Prostate gland (tissue), 2 donors: ENCODE measurements around the gene SCARB1.

ENCODE experiments used
- CTCF ChIP-seq, 4 experiments: fragments of 200-600 bp in 2 of 4; fragments of 450-650 bp in 2 of 4; sonication (generic) in 2 of 4; IDR thresholded peaks; 1 replicate in 3 of 4; 2 replicates in 1 of 4; pipeline ENCODE4 v1.5.1; 2016 to 2019; ENCODE audit warnings: antibody characterized with exemption in 4 of 4, mild to moderate bottlenecking in 2 of 4, moderate library complexity in 2 of 4
- POLR2A ChIP-seq: fragments of 450-650 bp; IDR thresholded peaks from one replicate; pipeline ENCODE4 v1.6.1; 2016; ENCODE audit warnings: antibody characterized with exemption, mild to moderate bottlenecking
- POLR2AphosphoS5 ChIP-seq: sonication (generic); formaldehyde crosslinking; IDR thresholded peaks from one replicate; pipeline ENCODE4 v1.6.1; 2017; ENCODE audit warnings: antibody characterized with exemption

GRCh38 chr12:124842073-124842749 is 21.5 kb downstream of the SCARB1 start:
- no peak for TF ChIP-seq CTCF (IDR thresholded peaks at IDR 0.05)
- TF ChIP-seq POLR2A, result no peak
- no peak for TF ChIP-seq POLR2AphosphoS5
